Hepatocyte (in vitro differentiated cells): ENCODE measurements around the gene NUCB1. TPM values are rescaled to one million over a fixed set of nuclear protein-coding genes. Genes with fewer than 3 reads are reported as not detected.

ENCODE experiments used
- DNase-seq: peaks from one replicate; pipeline ENCODE4 v3.0.0-alpha.2; 2016; ENCODE audit warnings: low spot score
- H2AFZ ChIP-seq: fragments of 200-600 bp; sonication (generic); 2 replicates; pipeline ENCODE4 v1.6.0; 2016; ENCODE audit warnings: antibody characterized with exemption, mild to moderate bottlenecking
- H3K27ac ChIP-seq: fragments of 200-600 bp; sonication (generic); 2 replicates; pipeline ENCODE4 v1.5.1; 2016; ENCODE audit warnings: mild to moderate bottlenecking
- H3K27me3 ChIP-seq: fragments of 200-600 bp; sonication (generic); 2 replicates; pipeline ENCODE4 v1.6.1; 2016
- H3K36me3 ChIP-seq: fragments of 200-600 bp; sonication (generic); replicated peaks from 2 replicates; pipeline ENCODE4 v1.5.1; 2016; ENCODE audit warnings: low read depth; ENCODE audit not compliant: insufficient read depth
- H3K4me1 ChIP-seq: fragments of 200-600 bp; sonication (generic); 2 replicates; pipeline ENCODE4 v1.5.1; 2016; ENCODE audit warnings: mild to moderate bottlenecking, moderate library complexity; ENCODE audit not compliant: insufficient read depth
- H3K4me2 ChIP-seq: fragments of 200-600 bp; sonication (generic); 2 replicates; pipeline ENCODE4 v1.6.0; 2016
- H3K4me3 ChIP-seq: fragments of 200-600 bp; sonication (generic); 2 replicates; pipeline ENCODE4 v1.5.1; 2016; ENCODE audit warnings: mild to moderate bottlenecking
- H3K79me2 ChIP-seq: fragments of 200-600 bp; sonication (generic); 2 replicates; pipeline ENCODE4 v1.6.0; 2017; ENCODE audit warnings: mild to moderate bottlenecking
- H3K9me2 ChIP-seq: fragments of 200-600 bp; sonication (generic); replicated peaks from 2 replicates; pipeline ENCODE4 v1.6.0; 2017; ENCODE audit warnings: mild to moderate bottlenecking; ENCODE audit not compliant: insufficient read depth
- H3K9me3 ChIP-seq: fragments of 200-600 bp; sonication (generic); 2 replicates; pipeline ENCODE4 v1.5.1; 2016; ENCODE audit warnings: low read depth, mild to moderate bottlenecking
- H4K20me1 ChIP-seq: fragments of 200-600 bp; sonication (generic); 2 replicates; pipeline ENCODE4 v1.6.0; 2016; ENCODE audit warnings: mild to moderate bottlenecking; ENCODE audit not compliant: insufficient read depth, poor library complexity, severe bottlenecking
- CTCF ChIP-seq: fragments of 200-600 bp; sonication (generic); IDR thresholded peaks from 2 replicates; pipeline ENCODE4 v1.5.1; 2016; ENCODE audit warnings: antibody characterized with exemption, mild to moderate bottlenecking; ENCODE audit not compliant: poor library complexity
- EZH2 ChIP-seq: fragments of 200-600 bp; sonication (generic); IDR thresholded peaks from 2 replicates; pipeline ENCODE4 v1.6.1; 2016; ENCODE audit warnings: antibody characterized with exemption, mild to moderate bottlenecking, borderline replicate concordance
- EZH2phosphoT487 ChIP-seq: fragments of 200-600 bp; sonication (generic); IDR thresholded peaks from one replicate; pipeline ENCODE4 v1.6.1; 2018; ENCODE audit warnings: antibody characterized with exemption, mild to moderate bottlenecking, low read depth, moderate library complexity; ENCODE audit not compliant: unreplicated experiment, severe bottlenecking
- WGBS: methylation state at CpG from one replicate; pipeline ENCODE4 v1.1.6; 2016; ENCODE audit warnings: low lambda C conversion rate; ENCODE audit errors: missing lambda C conversion rate; 5-methylcytosine and 5-hydroxymethylcytosine counted together
- polyA plus RNA-seq: library from polyadenylated mRNA; unstranded; fragments of >200 nt; fragmentation: Nextera tagmentation; extraction: Ambion mirVana; gene quantifications from 2 replicates; pipeline ENCODE4 v1.2.1, GENCODE V29; 2016
- total RNA-seq: library from RNA; depleted of rRNA; stranded (reverse); fragments of >200 nt; gene quantifications from 2 replicates; pipeline ENCODE4 v1.2.3, GENCODE V29; 2014

The NUCB1 gene
- total and polyA plus RNA-seq, 2 experiments from 2014 or later, result 283 to 339 TPM

- DNase-seq, result no peak
Measured at GRCh38 chr19:48961673-48962028, 61.5 kb downstream of the NUCB1 start.

GRCh38 chr19:48962029-48962848, 62.1 kb downstream of the NUCB1 start:
- no peaks in the 10 kb centered on the region for H3K9me2 ChIP-seq
- no peak for TF ChIP-seq EZH2
- TF ChIP-seq EZH2phosphoT487, result no peak
- no peak for TF ChIP-seq CTCF
- peaks cover 27% of the 10 kb centered on the region for H3K4me1 ChIP-seq
- no peaks in the 10 kb centered on the region for H3K27me3 ChIP-seq
- peak overlapping the region; percentile 100 for H3K27ac ChIP-seq
- peaks cover 26% of the 10 kb centered on the region for H3K79me2 ChIP-seq
- H3K4me2 ChIP-seq, result peak overlapping the region; percentile 82
- 59% methylated on average over 20 of the region's 22 CpGs for WGBS
- no peaks in the 10 kb centered on the region for H3K9me3 ChIP-seq
- H2AFZ ChIP-seq, result no peak overlapping the region
- no peaks in the 10 kb centered on the region for H3K36me3 ChIP-seq
- no peak overlapping the region for H3K4me3 ChIP-seq
- DNase-seq, result peak; percentile 88
- peaks cover 20% of the 10 kb centered on the region for H4K20me1 ChIP-seq

More at GRCh38 chr19:48961673-48962028, 61.5 kb downstream of the NUCB1 start:
- WGBS, result 75% methylated on average over 6 of the region's 12 CpGs
- Histone ChIP-seq H3K36me3 (no peaks in the 10 kb centered on the region), H4K20me1 (peaks cover 14% of the 10 kb centered on the region), H3K4me2 (peak overlapping the region; percentile 82), H3K27ac (peak overlapping the region; percentile 100), H3K4me3 (no peak overlapping the region), H3K9me3 (no peaks in the 10 kb centered on the region), H3K9me2 (no peaks in the 10 kb centered on the region), H3K27me3 (no peaks in the 10 kb centered on the region), H3K4me1 (peaks cover 27% of the 10 kb centered on the region), H3K79me2 (peaks cover 23% of the 10 kb centered on the region), H2AFZ (no peak overlapping the region)
- TF ChIP-seq EZH2phosphoT487 (no peak), CTCF (no peak), EZH2 (no peak)

GRCh38 chr19:48962849-48963165, 62.7 kb downstream of the NUCB1 start:
- peak overlapping the region; percentile 82 for H3K4me2 ChIP-seq

More at GRCh38 chr19:48962849-48963165, 62.7 kb downstream of the NUCB1 start:
- no peak overlapping the region for H2AFZ ChIP-seq
- peak overlapping the region; percentile 100 for H3K27ac ChIP-seq
- H3K27me3 ChIP-seq, result no peaks in the 10 kb centered on the region
- no peaks in the 10 kb centered on the region for H3K36me3 ChIP-seq
- H3K9me3 ChIP-seq, result no peaks in the 10 kb centered on the region
- H3K9me2 ChIP-seq, result no peaks in the 10 kb centered on the region
- TF ChIP-seq EZH2phosphoT487 (no peak), EZH2 (no peak), CTCF (no peak)
- H3K4me3 ChIP-seq, result no peak overlapping the region
- DNase-seq, result no peak
- peaks cover 22% of the 10 kb centered on the region for H3K79me2 ChIP-seq
- H3K4me1 ChIP-seq, result peaks cover 27% of the 10 kb centered on the region
- H4K20me1 ChIP-seq, result peaks cover 21% of the 10 kb centered on the region
- no CpG with 5 or more reads among the region's 7 CpGs for WGBS
